ENCODE results near the gene NOC2L. TPM values are rescaled to one million over a fixed set of nuclear protein-coding genes. Genes with fewer than 3 reads are reported as not detected.

The NOC2L gene
- total and polyA plus RNA-seq, 9 of the 15 experiments (the other 6 are each of a cell fraction or from before 2014, with no cell fraction given): 4.0 to 410 (median 200) TPM

GRCh38 chr1:1004780-1005697 is 46.0 kb upstream of the NOC2L start (continued):
- TF ChIP-seq CREB5 (CRISPR knock-in tag; IDR thresholded peaks at IDR 0.05): no peak
- no peak for TF ChIP-seq NUFIP1 (IDR thresholded peaks at IDR 0.05; ENCODE audit: partially characterized antibody)
- no peak for TF ChIP-seq ZC3H4 (CRISPR knock-in tag; IDR thresholded peaks at IDR 0.05; ENCODE audit: borderline replicate concordance)
- TF ChIP-seq ZNF740 (CRISPR knock-in tag; IDR thresholded peaks at IDR 0.05): peak; percentile 63; the same call in 1 of the 2 replicates
- TF ChIP-seq ZNF740 (tag; IDR thresholded peaks at IDR 0.05): 0 out of 4 replicates have a peak, but pooled peaks of 1 of the 2 experiments have one; percentile 46
- TF ChIP-seq FOXJ3 (CRISPR knock-in tag; IDR thresholded peaks at IDR 0.05): no peak
- TF ChIP-seq ATF1 (CRISPR knock-in tag; IDR thresholded peaks at IDR 0.05): no peak
- peak; percentile 62 for TF ChIP-seq ATF1 (tag; IDR thresholded peaks at IDR 0.05)
- peak; percentile 30 for TF ChIP-seq E2F8 (IDR thresholded peaks at IDR 0.05; ENCODE audit: low read depth, partially characterized antibody)
- TF ChIP-seq MITF (IDR thresholded peaks at IDR 0.05): no peak
- peak; percentile 92; the same call in 1 of the 2 replicates for TF ChIP-seq ZNF583 (CRISPR knock-in tag; IDR thresholded peaks at IDR 0.05)
- TF ChIP-seq ATF2 (CRISPR knock-in tag; IDR thresholded peaks at IDR 0.05): no peak
- peak; percentile 77 for TF ChIP-seq MEF2D (tag; conservative IDR thresholded peaks at IDR 0.05; ENCODE audit: low read depth)
- peak; percentile 86 for TF ChIP-seq ZNF175 (CRISPR knock-in tag; IDR thresholded peaks at IDR 0.05; ENCODE audit: low read depth)
- TF ChIP-seq ADNP (tag; IDR thresholded peaks at IDR 0.05): no peak
- peak; percentile 78 for TF ChIP-seq HDAC2 (IDR thresholded peaks at IDR 0.05)
- TF ChIP-seq USF2 (CRISPR knock-in tag; IDR thresholded peaks at IDR 0.05): no peak
- TF ChIP-seq SMAD3 (CRISPR knock-in tag; conservative IDR thresholded peaks at IDR 0.05): peak; percentile 61; the same call in 1 of the 2 replicates
- no peak for TF ChIP-seq TAF9B (IDR thresholded peaks at IDR 0.05; ENCODE audit: partially characterized antibody)
